GM19035 (cell line): ENCODE results near the gene LOXL3.
"Not testable (repeated sequence)": the region's sequence is repeated elsewhere in the genome, so short reads cannot be mapped to it uniquely, and the experiment has no call there.

Experiments
- ATAC-seq: cut with Tn5 transposase; IDR thresholded peaks from one replicate; pipeline ENCODE4 v1.9.1; 2021; ENCODE audit not compliant: unreplicated experiment

The LOXL3 gene

DNA sequence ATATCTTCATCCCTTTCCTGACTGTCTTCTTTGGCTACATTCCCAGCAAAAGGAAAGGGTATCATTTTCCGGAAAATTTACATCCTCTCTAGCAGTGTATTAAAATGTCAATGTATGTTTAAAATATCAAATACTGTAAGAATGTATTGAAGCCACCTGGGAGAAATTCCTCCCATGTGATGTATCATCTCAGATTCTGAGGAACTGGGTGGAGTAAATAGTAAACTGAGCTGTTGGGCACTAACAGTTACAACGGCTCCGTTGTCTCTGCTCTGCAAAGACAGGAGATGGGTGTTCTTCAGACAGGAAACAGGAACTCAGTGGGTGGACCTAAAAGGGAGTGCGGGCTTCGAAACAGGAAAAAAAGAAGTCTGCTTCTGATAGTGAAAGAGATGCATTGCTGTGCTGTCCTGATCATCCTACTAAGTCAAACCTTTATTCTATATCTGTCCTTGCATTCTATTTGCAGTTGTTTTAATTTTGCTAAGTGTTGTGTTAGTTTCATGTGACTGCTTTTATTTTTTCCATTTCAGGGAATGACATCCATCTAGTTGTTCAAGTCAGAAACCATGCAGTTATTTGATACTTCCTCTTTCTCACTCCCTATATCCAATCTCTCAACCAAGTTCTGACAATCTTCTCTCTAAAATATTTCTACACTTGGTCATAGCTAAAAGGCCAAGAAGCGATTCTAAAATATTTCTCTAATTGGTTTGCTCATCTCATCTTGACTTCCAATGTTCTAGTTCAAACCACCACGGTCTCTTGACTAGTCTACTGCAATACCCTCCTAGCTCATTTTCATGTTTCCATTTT is 20.2 kb upstream of the LOXL3 start:
- ATAC-seq = peak; percentile 41

GRCh38 chr2:74572178-74572925 is 18.6 kb upstream of the LOXL3 start:
- ATAC-seq = no peak

- ATAC-seq = peak; percentile 63
Measured at GRCh38 chr2:74571058-74571457, 17.3 kb upstream of the LOXL3 start.

- ATAC-seq = no peak
Measured at GRCh38 chr2:74569686-74570085, 15.9 kb upstream of the LOXL3 start.

DNA sequence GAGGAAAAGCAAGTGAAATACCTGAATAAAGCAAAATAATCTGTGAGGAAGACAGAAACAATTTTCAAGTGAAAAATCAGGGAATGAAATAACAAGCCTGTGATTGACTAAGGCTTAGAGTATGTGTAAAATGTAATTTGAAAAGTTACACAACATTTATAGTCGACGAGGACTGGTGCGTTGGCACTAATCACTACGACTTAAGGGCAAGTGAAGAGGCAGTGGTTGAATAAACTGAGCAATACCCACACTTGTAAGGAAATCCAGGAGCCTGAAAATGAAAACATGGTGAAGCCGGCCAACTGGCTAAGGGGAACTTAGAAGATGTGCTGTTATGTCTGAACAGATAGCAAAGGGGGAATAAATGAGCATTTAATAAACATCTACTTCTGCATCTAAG is 14.1 kb upstream of the LOXL3 start:
- no peak for ATAC-seq

DNA sequence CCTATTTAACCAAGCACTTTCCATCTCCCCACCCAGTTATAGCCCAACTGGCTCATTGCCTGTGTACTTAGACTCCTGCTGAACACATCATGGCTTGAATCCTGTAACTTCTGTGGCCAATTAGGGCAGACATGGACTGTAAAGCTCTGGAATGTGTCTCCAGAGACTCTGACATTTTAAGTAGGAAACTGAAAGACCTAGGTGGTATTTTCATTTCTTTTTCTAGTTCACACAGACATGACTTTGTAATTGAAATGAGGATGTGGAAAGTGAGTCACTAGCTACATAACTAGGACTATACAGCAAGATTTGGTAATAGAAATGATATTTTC is 13.0 kb upstream of the LOXL3 start:
- no peak for ATAC-seq

DNA sequence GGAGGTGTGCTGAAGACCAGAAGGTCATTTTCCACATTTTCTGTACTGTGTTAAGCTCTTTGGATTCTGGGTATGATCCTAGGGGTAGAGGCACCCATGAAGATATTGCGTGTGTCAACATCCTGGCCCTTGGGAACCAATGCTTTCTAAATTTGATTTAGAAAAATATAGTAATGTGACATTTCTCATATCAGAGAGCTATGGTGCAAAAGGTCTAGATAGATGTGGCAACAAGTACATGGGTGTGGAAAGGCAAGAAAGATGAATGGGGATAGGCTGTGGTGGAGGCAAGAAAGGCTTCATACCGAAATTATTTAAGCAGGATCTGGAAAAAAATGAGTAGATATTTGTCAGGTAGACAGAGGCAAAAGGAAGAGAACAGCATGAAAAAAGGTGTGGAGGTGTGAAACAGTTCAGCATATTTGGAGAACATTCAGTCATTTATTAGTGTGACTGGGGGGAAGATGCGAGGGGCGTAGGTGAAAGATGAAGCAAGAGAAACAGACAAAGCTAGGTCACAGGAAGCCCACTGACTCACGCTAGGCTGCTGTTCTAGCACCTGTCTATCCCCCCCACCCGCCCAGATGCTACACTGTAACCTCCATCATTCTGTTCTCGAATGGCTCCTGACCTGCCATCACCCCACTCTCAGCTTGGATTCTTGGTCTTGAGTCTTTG is 12.5 kb upstream of the LOXL3 start:
- no peak for ATAC-seq

DNA sequence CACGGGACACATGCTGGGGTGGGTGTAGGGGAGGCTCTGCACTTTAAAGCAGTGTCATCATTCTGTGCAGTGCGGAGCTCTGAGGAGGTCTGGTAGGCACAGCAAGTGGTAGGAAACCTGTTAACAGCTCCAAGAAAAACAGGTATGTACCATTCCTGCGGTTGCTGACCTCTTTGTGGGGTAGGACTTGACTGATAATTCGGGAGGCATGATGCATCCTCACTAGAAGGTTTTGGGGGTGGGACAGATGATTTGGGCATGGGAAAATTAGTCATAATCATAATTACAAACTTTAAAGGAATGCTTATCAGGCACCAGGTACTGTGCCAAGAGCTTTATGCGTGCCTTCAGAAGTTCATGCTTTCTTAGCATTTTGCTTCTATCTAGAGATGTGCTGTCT is 10.5 kb upstream of the LOXL3 start:
- ATAC-seq = no peak

- ATAC-seq = no peak
Measured at GRCh38 chr2:74562126-74562775, 8.5 kb upstream of the LOXL3 start.

DNA sequence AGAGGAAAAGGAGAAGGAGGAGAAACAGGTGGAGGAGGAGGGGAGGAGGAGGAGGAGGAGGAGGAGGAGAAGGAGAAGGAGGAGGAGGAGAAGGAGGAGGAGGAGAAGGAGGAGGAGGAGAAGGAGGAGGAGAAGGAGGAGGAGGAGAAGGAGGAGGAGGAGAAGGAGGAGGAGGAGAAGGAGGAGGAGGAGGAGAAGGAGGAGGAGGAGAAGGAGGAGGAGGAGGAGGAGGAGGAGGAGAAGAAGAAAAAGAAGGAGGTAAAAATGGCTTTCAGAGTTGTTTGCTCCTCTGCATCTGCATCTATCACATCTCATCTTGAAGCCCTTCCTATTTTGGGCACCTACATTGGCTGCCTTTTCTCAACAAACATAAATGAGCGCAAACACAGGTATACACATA is 7.3 kb upstream of the LOXL3 start:
- ATAC-seq = not testable (repeated sequence)

DNA sequence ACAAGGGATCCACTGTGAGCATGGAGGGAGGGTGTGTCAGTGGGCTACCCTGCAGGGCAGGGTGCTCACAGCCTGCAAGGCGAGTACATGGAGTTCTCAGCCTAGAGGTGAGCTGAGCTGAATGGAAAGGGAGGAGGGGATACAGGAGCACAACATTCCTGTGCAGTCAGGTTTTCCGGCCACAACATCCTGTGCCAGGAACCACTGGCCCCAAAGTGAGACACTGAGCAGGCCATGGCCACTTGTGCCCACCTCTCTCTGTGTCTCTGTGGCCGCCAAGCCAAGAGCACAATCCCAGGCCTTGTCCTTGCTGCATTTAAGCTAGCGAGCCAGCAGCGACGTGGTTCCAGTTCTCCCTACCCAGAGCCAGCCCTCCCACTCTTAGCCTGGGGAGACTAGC is 6.8 kb upstream of the LOXL3 start:
- no peak for ATAC-seq

- ATAC-seq = no peak
Measured at GRCh38 chr2:74559912-74560311, 6.2 kb upstream of the LOXL3 start.

DNA sequence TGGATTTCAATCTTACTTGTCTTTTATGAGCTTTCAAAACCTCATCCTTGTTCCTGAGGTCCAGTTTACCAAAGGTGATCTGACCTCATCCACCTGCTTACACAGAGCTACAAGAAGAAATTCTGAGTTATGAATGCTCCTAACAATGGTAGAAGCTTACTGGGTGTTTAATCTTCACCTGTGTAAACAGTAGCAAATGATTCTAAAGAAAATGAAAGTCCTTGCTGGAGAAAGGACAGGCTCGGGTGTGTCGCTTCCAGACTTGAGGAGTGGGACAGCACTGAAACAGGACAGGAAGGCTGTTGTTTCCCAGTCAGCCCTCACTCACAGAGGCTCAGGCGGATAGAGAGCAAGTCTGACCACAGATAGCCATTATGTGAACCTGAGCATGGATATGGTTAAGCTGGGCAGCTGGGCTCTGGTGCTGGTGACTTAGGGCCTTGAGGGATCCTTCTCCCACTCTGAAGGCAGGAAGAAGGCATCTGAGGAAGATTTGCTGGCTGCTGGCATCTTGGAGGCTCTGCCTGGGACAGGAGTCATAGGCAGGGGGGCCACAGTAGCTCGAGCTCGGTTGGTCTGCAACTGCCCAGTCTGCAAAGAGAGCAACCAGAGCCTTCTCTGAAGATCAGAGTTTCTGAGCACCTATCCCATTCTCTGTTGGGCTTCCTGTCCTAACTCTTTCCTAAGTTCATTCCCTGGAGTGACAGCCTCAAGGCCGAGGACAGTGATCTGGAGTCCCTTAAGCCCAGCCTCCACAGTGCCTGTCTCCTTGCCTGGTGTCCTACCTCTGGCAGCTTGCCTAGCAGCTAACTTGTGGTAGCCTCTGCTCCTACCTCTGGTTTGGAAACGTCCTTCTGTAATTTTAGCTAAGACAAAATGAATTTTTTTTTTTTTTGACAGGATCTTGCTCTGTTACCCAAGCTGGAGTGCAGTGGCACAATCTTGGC is 4.8 kb upstream of the LOXL3 start:
- no peak for ATAC-seq

- no peak for ATAC-seq
Measured at GRCh38 chr2:74556831-74557370, 3.2 kb upstream of the LOXL3 start.

- ATAC-seq = no peak
Measured at GRCh38 chr2:74556159-74556558, 2.4 kb upstream of the LOXL3 start.

- no peak for ATAC-seq
Measured at GRCh38 chr2:74555610-74556103, 1.9 kb upstream of the LOXL3 start.

DNA sequence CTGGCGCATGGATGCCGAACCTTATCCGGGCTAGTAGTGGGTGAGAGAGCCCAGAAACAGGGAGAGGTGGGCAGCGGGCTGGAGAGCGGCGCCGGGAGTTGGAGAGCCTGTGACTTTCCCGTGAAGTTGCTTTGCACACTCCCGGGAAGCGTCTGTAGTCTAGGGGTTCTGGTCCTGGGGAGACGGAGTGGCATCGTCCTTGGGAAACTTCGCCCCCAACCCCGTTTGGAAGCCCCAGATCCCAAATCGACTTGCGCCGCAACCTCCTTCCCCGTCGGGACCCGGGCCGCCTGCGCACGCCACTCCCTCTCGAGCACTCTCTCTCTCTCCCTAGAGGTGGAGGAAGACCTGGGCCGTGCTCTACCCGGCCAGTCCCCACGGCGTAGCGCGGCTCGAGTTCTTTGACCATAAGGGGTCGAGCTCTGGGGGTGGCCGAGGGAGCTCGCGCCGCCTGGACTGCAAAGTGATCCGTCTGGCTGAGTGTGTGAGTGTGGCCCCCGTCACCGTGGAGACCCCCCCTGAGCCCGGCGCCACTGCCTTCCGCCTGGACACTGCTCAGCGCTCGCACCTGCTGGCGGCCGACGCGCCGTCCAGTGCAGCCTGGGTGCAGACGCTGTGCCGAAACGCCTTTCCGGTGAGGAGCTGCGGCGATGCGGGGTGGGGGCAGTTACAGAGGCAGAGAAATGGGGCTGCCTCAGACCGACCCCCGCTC is 1.2 kb upstream of the LOXL3 start:
- peak; percentile 63 for ATAC-seq

DNA sequence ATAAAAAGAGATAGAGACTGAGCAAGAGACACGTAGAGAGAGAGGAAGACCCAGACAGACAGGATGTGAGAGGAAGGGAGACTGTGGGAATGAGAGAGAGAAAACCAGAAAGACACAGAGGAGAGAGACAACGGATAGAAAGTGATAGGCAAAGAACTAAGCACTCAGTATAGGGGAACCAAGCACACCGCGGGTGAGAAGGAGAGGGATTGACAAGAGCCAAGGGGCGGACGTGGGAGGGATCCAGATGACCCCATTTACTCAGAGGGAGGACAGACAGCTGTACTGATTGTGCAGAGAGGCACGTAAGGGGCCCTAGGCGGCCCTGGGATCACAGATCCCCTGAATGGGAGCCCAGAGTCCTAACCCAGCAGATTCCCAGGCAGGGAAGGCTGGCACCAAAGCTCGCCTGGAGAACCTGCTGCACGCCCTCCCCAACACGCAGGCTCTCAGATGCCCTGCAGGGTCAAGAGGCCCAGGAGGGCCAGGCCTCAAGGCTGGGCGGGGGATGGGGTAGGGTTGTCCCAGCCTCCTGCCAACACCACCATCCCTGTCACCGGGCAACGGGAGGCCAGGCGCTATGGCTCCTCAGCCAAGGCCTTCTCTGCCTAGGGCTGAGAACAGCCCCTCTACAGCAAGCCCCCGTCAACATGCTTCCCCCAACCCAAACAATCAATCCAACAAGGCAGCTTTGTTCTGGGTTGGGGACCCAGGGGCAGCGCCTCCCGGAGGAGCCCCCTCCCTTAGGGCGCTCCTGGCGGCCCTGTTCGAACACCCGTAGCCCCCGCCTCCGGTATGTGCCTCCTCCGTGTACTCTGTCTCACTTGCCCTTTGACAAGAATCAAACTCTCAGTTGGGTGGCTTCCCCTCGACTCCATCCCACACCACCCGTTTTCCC is 579 bp downstream of the LOXL3 start:
- no peak for ATAC-seq
